OCI-LY7 (cell line): ENCODE results near the gene STPG3. TPM values are rescaled to one million over a fixed set of nuclear protein-coding genes. Genes with fewer than 3 reads are reported as not detected.

ENCODE experiments used
- BruUV-seq: library from RNA; stranded (reverse); fragments of 400-500 nt; replicated peaks from 2 replicates; lab custom pipeline; 2021; lab: Mats Ljungman, UMichigan
- CTCF ChIA-PET: fragments of 300-600 bp; sonication (Branson Sonifier 250); formaldehyde crosslinking; loops from one replicate; lab custom pipeline; 2022; ENCODE audit warnings: antibody characterized with exemption; ENCODE audit not compliant: unreplicated experiment; lab: Charles Lee
- POLR2A ChIA-PET: fragments of 300-600 bp; sonication (Branson Sonifier 250); formaldehyde crosslinking; loops from one replicate; lab custom pipeline; 2022; ENCODE audit warnings: antibody characterized with exemption; lab: Charles Lee
- DNase-seq: peaks from one replicate; pipeline ENCODE4 v3.0.0-alpha.2; 2015; ENCODE audit warnings: low spot score
- H2AFZ ChIP-seq: fragments of 200-600 bp; sonication (generic), shearing (Covaris generic); 2 replicates; pipeline ENCODE4 v1.6.1; 2014; ENCODE audit warnings: mild to moderate bottlenecking, antibody characterized with exemption, low read length, moderate library complexity
- H3K27ac ChIP-seq: fragments of 200-600 bp; sonication (generic); 2 replicates; pipeline ENCODE4 v1.5.1; 2014; ENCODE audit warnings: mixed run types, low read depth, mild to moderate bottlenecking, moderate library complexity, low read length, inconsistent platforms; ENCODE audit not compliant: poor library complexity, severe bottlenecking
- H3K36me3 ChIP-seq: fragments of 200-600 bp; sonication (generic); 2 replicates; pipeline ENCODE4 v1.6.1; 2014; ENCODE audit warnings: mild to moderate bottlenecking, antibody characterized with exemption, low read length, moderate library complexity, mixed read lengths; ENCODE audit not compliant: insufficient read depth
- H3K4me1 ChIP-seq: fragments of 200-600 bp; sonication (generic); 2 replicates; pipeline ENCODE4 v1.5.1; 2014; ENCODE audit warnings: mild to moderate bottlenecking, low read length; ENCODE audit not compliant: insufficient read depth, poor library complexity, severe bottlenecking
- H3K4me2 ChIP-seq: fragments of 200-600 bp; sonication (generic); 2 replicates; pipeline ENCODE4 v1.6.1; 2014; ENCODE audit warnings: mild to moderate bottlenecking, low read length
- H3K4me3 ChIP-seq: fragments of 200-600 bp; sonication (generic); 2 replicates; pipeline ENCODE4 v1.5.1; 2014; ENCODE audit warnings: mild to moderate bottlenecking, low read depth, low read length; ENCODE audit not compliant: poor library complexity, severe bottlenecking
- H3K79me2 ChIP-seq: fragments of 200-600 bp; sonication (generic); 2 replicates; pipeline ENCODE4 v1.6.1; 2016; ENCODE audit warnings: low read depth, mild to moderate bottlenecking, low read length, moderate library complexity, mixed read lengths; ENCODE audit not compliant: insufficient read depth
- H3K9me2 ChIP-seq: fragments of 200-600 bp; sonication (generic); 2 replicates; pipeline ENCODE4 v1.6.1; 2016; ENCODE audit warnings: mild to moderate bottlenecking, low read length, mixed read lengths; ENCODE audit not compliant: insufficient read depth
- H3K9me3 ChIP-seq: fragments of 200-600 bp; sonication (generic); 2 replicates; pipeline ENCODE4 v1.6.1; 2014; ENCODE audit warnings: mild to moderate bottlenecking, mixed run types, low read length, mixed read lengths
- H4K20me1 ChIP-seq: fragments of 200-600 bp; sonication (generic); 2 replicates; pipeline ENCODE4 v1.6.1; 2014; ENCODE audit warnings: mild to moderate bottlenecking, antibody characterized with exemption, low read length, moderate library complexity, mixed read lengths; ENCODE audit not compliant: insufficient read depth
- EZH2phosphoT487 ChIP-seq: fragments of 200-600 bp; sonication (generic); IDR thresholded peaks from 2 replicates; pipeline ENCODE4 v1.6.1; 2018; ENCODE audit warnings: low read depth, borderline replicate concordance, mild to moderate bottlenecking, mixed run types, antibody characterized with exemption, low read length, moderate library complexity, mixed read lengths
- intact Hi-C: fragments of 100-400 bp; cut with micrococcal nuclease; formaldehyde crosslinking; loops from one replicate; pipeline ENCODE4 v1.10.0; 2022; ENCODE audit not compliant: unreplicated experiment
- total RNA-seq, 2 experiments: library from RNA; depleted of rRNA in 1 of 2; stranded (reverse); fragments of >200 nt in 1 of 2; shearing (Covaris generic) in 1 of 2; gene quantifications; 2 replicates each; pipeline ENCODE4 v1.2.3, GENCODE V29; 2014 to 2022
- TF ChIP-seq, protein P1 (sequence below): fragments of 200-600 bp; sonication (generic); conservative IDR thresholded peaks from 2 replicates; pipeline ENCODE4 v1.5.1; 2014; ENCODE audit warnings: mild to moderate bottlenecking, antibody characterized with exemption, low read length, moderate library complexity, mixed read lengths

Gene STPG3
- total RNA-seq, 2 experiments from 2014 or later: 0.73 to 2.7 TPM

- no peak overlapping the region for H3K27ac ChIP-seq
- no peak overlapping the region for H2AFZ ChIP-seq
- no peaks in the 10 kb centered on the region for H3K79me2 ChIP-seq
- no peak for DNase-seq
- intact Hi-C loops: loop anchor here (5.0 kb wide), 1 partner anchor 147 kb away; no protein-coding TSS in a partner anchor
- ChIA-PET POLR2A (interaction anchor here (0.6 kb wide), 1 partner anchor 31 kb away, joined by 3 read pairs; no protein-coding TSS in a partner anchor), CTCF (no interaction called here)
- peak overlapping the region; percentile 60 for H3K4me2 ChIP-seq
- no peaks in the 10 kb centered on the region for H3K9me3 ChIP-seq
- H3K36me3 ChIP-seq: no peaks in the 10 kb centered on the region
- peak overlapping the region; percentile 57 for H3K4me3 ChIP-seq
- H3K4me1 ChIP-seq: peaks cover 50% of the 10 kb centered on the region
- no peaks in the 10 kb centered on the region for H3K9me2 ChIP-seq
- no TSS peak for BruUV-seq
- TF ChIP-seq, protein P1, sequence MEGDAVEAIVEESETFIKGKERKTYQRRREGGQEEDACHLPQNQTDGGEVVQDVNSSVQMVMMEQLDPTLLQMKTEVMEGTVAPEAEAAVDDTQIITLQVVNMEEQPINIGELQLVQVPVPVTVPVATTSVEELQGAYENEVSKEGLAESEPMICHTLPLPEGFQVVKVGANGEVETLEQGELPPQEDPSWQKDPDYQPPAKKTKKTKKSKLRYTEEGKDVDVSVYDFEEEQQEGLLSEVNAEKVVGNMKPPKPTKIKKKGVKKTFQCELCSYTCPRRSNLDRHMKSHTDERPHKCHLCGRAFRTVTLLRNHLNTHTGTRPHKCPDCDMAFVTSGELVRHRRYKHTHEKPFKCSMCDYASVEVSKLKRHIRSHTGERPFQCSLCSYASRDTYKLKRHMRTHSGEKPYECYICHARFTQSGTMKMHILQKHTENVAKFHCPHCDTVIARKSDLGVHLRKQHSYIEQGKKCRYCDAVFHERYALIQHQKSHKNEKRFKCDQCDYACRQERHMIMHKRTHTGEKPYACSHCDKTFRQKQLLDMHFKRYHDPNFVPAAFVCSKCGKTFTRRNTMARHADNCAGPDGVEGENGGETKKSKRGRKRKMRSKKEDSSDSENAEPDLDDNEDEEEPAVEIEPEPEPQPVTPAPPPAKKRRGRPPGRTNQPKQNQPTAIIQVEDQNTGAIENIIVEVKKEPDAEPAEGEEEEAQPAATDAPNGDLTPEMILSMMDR: no peak
- TF ChIP-seq EZH2phosphoT487: no peak
- no peaks in the 10 kb centered on the region for H4K20me1 ChIP-seq
Observed at GRCh38 chr9:137300567-137301080, 49.5 kb downstream of the STPG3 start.

GRCh38 chr9:137301081-137301947 is 50.2 kb downstream of the STPG3 start:
- ChIA-PET CTCF (no interaction called here), POLR2A (interaction anchor here (0.6 kb wide), 1 partner anchor 32 kb away, joined by 3 read pairs; no protein-coding TSS in a partner anchor)
- no peaks in the 10 kb centered on the region for H3K36me3 ChIP-seq
- peak overlapping the region; percentile 60 for H3K4me2 ChIP-seq
- 0 out of 2 replicates have a peak, but pooled peaks have one; percentile 72 for TF ChIP-seq EZH2phosphoT487
- TF ChIP-seq, protein P1: peak; percentile 35; the same call in 1 of the 2 replicates
- H3K79me2 ChIP-seq: no peaks in the 10 kb centered on the region
- H4K20me1 ChIP-seq: no peaks in the 10 kb centered on the region
- intact Hi-C loops: loop anchor here (5.0 kb wide), 1 partner anchor 146 kb away; no protein-coding TSS in a partner anchor
- H3K27ac ChIP-seq: no peak overlapping the region
- no peak overlapping the region for H2AFZ ChIP-seq
- no peaks in the 10 kb centered on the region for H3K9me3 ChIP-seq
- BruUV-seq: no TSS peak
- DNase-seq: no peak
- H3K4me1 ChIP-seq: peaks cover 51% of the 10 kb centered on the region
- peak overlapping the region; percentile 57 for H3K4me3 ChIP-seq
- no peaks in the 10 kb centered on the region for H3K9me2 ChIP-seq
